OCI-LY3 (cell line): Measurements from ENCODE around the gene CITED1.

Experiments used
- H2AFZ ChIP-seq: fragments of 200-600, 300-600 bp; shearing (Covaris generic); 2 replicates; pipeline ENCODE4 v1.6.0; 2014; ENCODE audit warnings: antibody characterized with exemption, low read depth, low read length
- H3K27ac ChIP-seq: fragments of 200-600, 300-600 bp; sonication (generic); 2 replicates; pipeline ENCODE4 v1.5.1; 2014; ENCODE audit warnings: mild to moderate bottlenecking, low read length, moderate library complexity, mixed read lengths
- H3K27me3 ChIP-seq: fragments of 200-600, 300-600 bp; sonication (generic); 2 replicates; pipeline ENCODE4 v1.6.1; 2014; ENCODE audit warnings: low read depth, low read length, mixed read lengths
- H3K36me3 ChIP-seq: fragments of 200-600, 300-600 bp; sonication (generic); replicated peaks from 2 replicates; pipeline ENCODE3; 2014; ENCODE audit warnings: low read depth, low read length, mixed read lengths
- H3K4me1 ChIP-seq: fragments of 300-600, 200-600 bp; sonication (generic); 2 replicates; pipeline ENCODE4 v1.6.1; 2014; ENCODE audit warnings: low read length, mixed read lengths
- H3K4me2 ChIP-seq: fragments of 200-600, 300-600 bp; sonication (generic); 2 replicates; pipeline ENCODE4 v1.6.1; 2014; ENCODE audit warnings: low read length, mixed read lengths
- H3K4me3 ChIP-seq: fragments of 300-600, 200-600 bp; sonication (generic); 2 replicates; pipeline ENCODE4 v1.5.1; 2014; ENCODE audit warnings: antibody characterized with exemption, mild to moderate bottlenecking, low read length, moderate library complexity
- H3K79me2 ChIP-seq: fragments of 300-600, 200-600 bp; shearing (Covaris generic); 2 replicates; pipeline ENCODE4 v1.6.1; 2014; ENCODE audit warnings: mild to moderate bottlenecking, low read length, mixed read lengths
- H3K9ac ChIP-seq: fragments of 300-600, 200-600 bp; shearing (Covaris generic); 2 replicates; pipeline ENCODE4 v1.6.0; 2014; ENCODE audit warnings: mild to moderate bottlenecking, low read length, moderate library complexity
- H3K9me3 ChIP-seq: fragments of 200-600, 300-600 bp; shearing (Covaris generic); 2 replicates; pipeline ENCODE4 v1.6.1; 2014; ENCODE audit warnings: low read length, mixed read lengths; ENCODE audit not compliant: insufficient read depth
- H4K20me1 ChIP-seq: fragments of 200-600, 300-600 bp; sonication (generic); 2 replicates; pipeline ENCODE4 v1.6.1; 2016; ENCODE audit warnings: low read length, mixed read lengths; ENCODE audit not compliant: insufficient read depth
- CTCF ChIP-seq: fragments of 200-600, 300-600 bp; sonication (generic); IDR thresholded peaks from 2 replicates; pipeline ENCODE4 v1.5.1; 2014; ENCODE audit warnings: antibody characterized with exemption, low read length, low read depth
- EZH2phosphoT487 ChIP-seq: fragments of 200-600 bp; shearing (Covaris generic); IDR thresholded peaks from 2 replicates; pipeline ENCODE4 v1.6.1; 2018; ENCODE audit warnings: antibody characterized with exemption, mixed run types, low read depth

CITED1 gene

GRCh38 chrX:72272868-72273267, 32.8 kb downstream of the CITED1 start:
- TF ChIP-seq EZH2phosphoT487 (no peak), CTCF (no peak)
- Histone ChIP-seq H3K4me1 (peaks cover 16% of the 10 kb centered on the region), H3K9me3 (no peaks in the 10 kb centered on the region), H3K27ac (no peak overlapping the region), H4K20me1 (peaks cover 49% of the 10 kb centered on the region), H3K4me2 (no peak overlapping the region), H3K36me3 (peaks cover 75% of the 10 kb centered on the region), H2AFZ (no peak overlapping the region), H3K4me3 (no peak overlapping the region), H3K9ac (no peak overlapping the region), H3K27me3 (no peaks in the 10 kb centered on the region), H3K79me2 (peaks cover 41% of the 10 kb centered on the region)

- peaks cover 52% of the 10 kb centered on the region for H4K20me1 ChIP-seq
- H3K9ac ChIP-seq = no peak overlapping the region
- no peak overlapping the region for H2AFZ ChIP-seq
- H3K4me2 ChIP-seq = no peak overlapping the region
- peaks cover 16% of the 10 kb centered on the region for H3K4me1 ChIP-seq
- peaks cover 75% of the 10 kb centered on the region for H3K36me3 ChIP-seq
- H3K27ac ChIP-seq = no peak overlapping the region
- H3K79me2 ChIP-seq = peaks cover 38% of the 10 kb centered on the region
- H3K9me3 ChIP-seq = no peaks in the 10 kb centered on the region
- H3K4me3 ChIP-seq = no peak overlapping the region
- no peak for TF ChIP-seq CTCF
- no peak for TF ChIP-seq EZH2phosphoT487
- H3K27me3 ChIP-seq = no peaks in the 10 kb centered on the region
These were observed 33.9 kb downstream of the CITED1 start for GRCh38 chrX:72271812-72272211.

- no peak for TF ChIP-seq EZH2phosphoT487
- no peak for TF ChIP-seq CTCF
- Histone ChIP-seq H3K4me1 (peaks cover 16% of the 10 kb centered on the region), H3K4me3 (no peak overlapping the region), H2AFZ (no peak overlapping the region), H4K20me1 (peaks cover 52% of the 10 kb centered on the region), H3K9me3 (no peaks in the 10 kb centered on the region), H3K9ac (no peak overlapping the region), H3K36me3 (peaks cover 69% of the 10 kb centered on the region), H3K27ac (no peak overlapping the region), H3K4me2 (no peak overlapping the region), H3K79me2 (peaks cover 32% of the 10 kb centered on the region), H3K27me3 (no peaks in the 10 kb centered on the region)
These were observed 34.5 kb downstream of the CITED1 start for GRCh38 chrX:72271091-72271788.

- Histone ChIP-seq H3K36me3 (peaks cover 62% of the 10 kb centered on the region), H3K4me1 (peaks cover 9% of the 10 kb centered on the region), H3K4me3 (no peak overlapping the region), H3K79me2 (peaks cover 23% of the 10 kb centered on the region), H2AFZ (no peak overlapping the region), H3K9ac (no peak overlapping the region), H3K9me3 (no peaks in the 10 kb centered on the region), H3K27me3 (no peaks in the 10 kb centered on the region), H3K4me2 (no peak overlapping the region), H4K20me1 (peaks cover 45% of the 10 kb centered on the region), H3K27ac (no peak overlapping the region)
- no peak for TF ChIP-seq CTCF
These were observed 35.3 kb downstream of the CITED1 start for GRCh38 chrX:72270316-72270866.
